Activated naive CD8-positive, alpha-beta T cell treated with anti-CD3 and anti-CD28 coated beads for 36 hours (primary cell): ENCODE measurements around the gene ZNF407. TPM values are rescaled to one million over a fixed set of nuclear protein-coding genes. Genes with fewer than 3 reads are reported as not detected.

Source experiments
- DNase-seq: peaks from one replicate; pipeline ENCODE4 v3.0.0; 2021
- H3K27ac Mint-ChIP-seq: one replicate; pipeline ENCODE4 v1.8.0; 2022; ENCODE audit warnings: mild to moderate bottlenecking, moderate library complexity, mixed read lengths
- H3K27me3 Mint-ChIP-seq: one replicate; pipeline ENCODE4 v1.8.0; 2022; ENCODE audit warnings: mild to moderate bottlenecking, mixed read lengths
- H3K36me3 Mint-ChIP-seq: one replicate; pipeline ENCODE4 v1.8.0; 2021; ENCODE audit warnings: mild to moderate bottlenecking, mixed read lengths
- H3K4me1 Mint-ChIP-seq: one replicate; pipeline ENCODE4 v1.8.0; 2021; ENCODE audit warnings: mixed read lengths
- H3K4me3 Mint-ChIP-seq: one replicate; pipeline ENCODE4 v1.8.0; 2022; ENCODE audit warnings: mild to moderate bottlenecking, moderate library complexity, mixed read lengths
- H3K9me3 Mint-ChIP-seq: one replicate; pipeline ENCODE4 v1.8.0; 2022; ENCODE audit warnings: mixed read lengths
- total RNA-seq, 2 experiments: library from RNA; stranded (reverse); gene quantifications; one replicate each; pipeline ENCODE4 v1.2.3, GENCODE V29; 2021

ZNF407 gene
- total RNA-seq, 2 experiments from 2014 or later, result 9.6 to 10.3 TPM

- no peaks in the 10 kb centered on the region for H3K36me3 Mint-ChIP-seq
- H3K27me3 Mint-ChIP-seq, result no peaks in the 10 kb centered on the region
- H3K9me3 Mint-ChIP-seq, result no peaks in the 10 kb centered on the region
- no peak for DNase-seq
- no peak overlapping the region for H3K27ac Mint-ChIP-seq
- H3K4me1 Mint-ChIP-seq, result peaks cover 7% of the 10 kb centered on the region
- no peak overlapping the region for H3K4me3 Mint-ChIP-seq
Observed at GRCh38 chr18:74873629-74874028, 276.0 kb downstream of the ZNF407 start.

- H3K4me1 Mint-ChIP-seq, result peaks cover 7% of the 10 kb centered on the region
- DNase-seq, result no peak
- no peak overlapping the region for H3K4me3 Mint-ChIP-seq
- no peaks in the 10 kb centered on the region for H3K9me3 Mint-ChIP-seq
- H3K27ac Mint-ChIP-seq, result no peak overlapping the region
- no peaks in the 10 kb centered on the region for H3K36me3 Mint-ChIP-seq
- H3K27me3 Mint-ChIP-seq, result no peaks in the 10 kb centered on the region
Observed at GRCh38 chr18:74874351-74874750, 276.7 kb downstream of the ZNF407 start.

GRCh38 chr18:74876630-74877243 is 279.1 kb downstream of the ZNF407 start:
- DNase-seq, result no peak
- peaks cover 10% of the 10 kb centered on the region for H3K36me3 Mint-ChIP-seq
- no peaks in the 10 kb centered on the region for H3K4me1 Mint-ChIP-seq
- H3K27me3 Mint-ChIP-seq, result no peaks in the 10 kb centered on the region
- no peak overlapping the region for H3K4me3 Mint-ChIP-seq
- H3K9me3 Mint-ChIP-seq, result no peaks in the 10 kb centered on the region
- no peak overlapping the region for H3K27ac Mint-ChIP-seq

GRCh38 chr18:74878267-74878666 is 280.6 kb downstream of the ZNF407 start:
- H3K27ac Mint-ChIP-seq, result no peak overlapping the region
- H3K36me3 Mint-ChIP-seq, result peaks cover 12% of the 10 kb centered on the region
- H3K9me3 Mint-ChIP-seq, result no peaks in the 10 kb centered on the region
- H3K4me1 Mint-ChIP-seq, result no peaks in the 10 kb centered on the region
- no peaks in the 10 kb centered on the region for H3K27me3 Mint-ChIP-seq
- DNase-seq, result no peak
- no peak overlapping the region for H3K4me3 Mint-ChIP-seq

- H3K27me3 Mint-ChIP-seq, result no peaks in the 10 kb centered on the region
- DNase-seq, result no peak
- H3K4me3 Mint-ChIP-seq, result no peak overlapping the region
- no peaks in the 10 kb centered on the region for H3K4me1 Mint-ChIP-seq
- H3K36me3 Mint-ChIP-seq, result peaks cover 12% of the 10 kb centered on the region
- H3K27ac Mint-ChIP-seq, result no peak overlapping the region
- H3K9me3 Mint-ChIP-seq, result no peaks in the 10 kb centered on the region
Observed at GRCh38 chr18:74880706-74881278, 283.1 kb downstream of the ZNF407 start.

GRCh38 chr18:74892066-74892627 is 294.5 kb downstream of the ZNF407 start:
- H3K27ac Mint-ChIP-seq, result no peak overlapping the region

GRCh38 chr18:74895686-74896085 is 298.0 kb downstream of the ZNF407 start:
- Mint-ChIP-seq H3K4me3 (no peak overlapping the region), H3K27ac (no peak overlapping the region), H3K27me3 (no peaks in the 10 kb centered on the region), H3K36me3 (peaks cover 3% of the 10 kb centered on the region), H3K4me1 (peaks cover 4% of the 10 kb centered on the region), H3K9me3 (no peaks in the 10 kb centered on the region)
- no peak for DNase-seq

More at GRCh38 chr18:74892066-74892627, 294.5 kb downstream of the ZNF407 start:
- no peaks in the 10 kb centered on the region for H3K9me3 Mint-ChIP-seq
- no peak for DNase-seq
- H3K36me3 Mint-ChIP-seq, result no peaks in the 10 kb centered on the region
- H3K27me3 Mint-ChIP-seq, result no peaks in the 10 kb centered on the region
- peaks cover 4% of the 10 kb centered on the region for H3K4me1 Mint-ChIP-seq
- H3K4me3 Mint-ChIP-seq, result no peak overlapping the region

- Mint-ChIP-seq H3K9me3 (no peaks in the 10 kb centered on the region), H3K36me3 (peaks cover 3% of the 10 kb centered on the region), H3K4me1 (peaks cover 7% of the 10 kb centered on the region), H3K4me3 (no peak overlapping the region), H3K27ac (no peak overlapping the region), H3K27me3 (no peaks in the 10 kb centered on the region)
- peak; percentile 11 for DNase-seq
Observed at GRCh38 chr18:74896390-74896991, 298.8 kb downstream of the ZNF407 start.

- Mint-ChIP-seq H3K36me3 (peaks cover 5% of the 10 kb centered on the region), H3K4me1 (peaks cover 7% of the 10 kb centered on the region), H3K4me3 (no peak overlapping the region), H3K27ac (no peak overlapping the region), H3K9me3 (no peaks in the 10 kb centered on the region), H3K27me3 (no peaks in the 10 kb centered on the region)
- no peak for DNase-seq
Observed at GRCh38 chr18:74897971-74898657, 300.4 kb downstream of the ZNF407 start.

GRCh38 chr18:74898965-74899364 is 301.3 kb downstream of the ZNF407 start:
- no peaks in the 10 kb centered on the region for H3K27me3 Mint-ChIP-seq
- H3K36me3 Mint-ChIP-seq, result peaks cover 5% of the 10 kb centered on the region
- H3K4me1 Mint-ChIP-seq, result peaks cover 7% of the 10 kb centered on the region
- no peaks in the 10 kb centered on the region for H3K9me3 Mint-ChIP-seq
- no peak overlapping the region for H3K4me3 Mint-ChIP-seq
- no peak for DNase-seq
- no peak overlapping the region for H3K27ac Mint-ChIP-seq

GRCh38 chr18:74899554-74899953 is 301.9 kb downstream of the ZNF407 start:
- H3K9me3 Mint-ChIP-seq, result no peaks in the 10 kb centered on the region
- peaks cover 7% of the 10 kb centered on the region for H3K4me1 Mint-ChIP-seq
- peaks cover 5% of the 10 kb centered on the region for H3K36me3 Mint-ChIP-seq
- H3K27me3 Mint-ChIP-seq, result no peaks in the 10 kb centered on the region
- DNase-seq, result no peak
- H3K27ac Mint-ChIP-seq, result no peak overlapping the region
- H3K4me3 Mint-ChIP-seq, result no peak overlapping the region

- Mint-ChIP-seq H3K36me3 (peaks cover 5% of the 10 kb centered on the region), H3K4me3 (no peak overlapping the region), H3K4me1 (peaks cover 4% of the 10 kb centered on the region), H3K27me3 (no peaks in the 10 kb centered on the region), H3K27ac (no peak overlapping the region), H3K9me3 (no peaks in the 10 kb centered on the region)
- no peak for DNase-seq
Observed at GRCh38 chr18:74901362-74902146, 303.9 kb downstream of the ZNF407 start.

GRCh38 chr18:74902147-74902455 is 304.4 kb downstream of the ZNF407 start:
- H3K9me3 Mint-ChIP-seq, result no peaks in the 10 kb centered on the region
- peaks cover 5% of the 10 kb centered on the region for H3K36me3 Mint-ChIP-seq
- no peaks in the 10 kb centered on the region for H3K27me3 Mint-ChIP-seq
- H3K4me3 Mint-ChIP-seq, result no peak overlapping the region
- H3K4me1 Mint-ChIP-seq, result peaks cover 4% of the 10 kb centered on the region
- H3K27ac Mint-ChIP-seq, result no peak overlapping the region
- DNase-seq, result no peak

GRCh38 chr18:74905247-74905646 is 307.6 kb downstream of the ZNF407 start:
- H3K27me3 Mint-ChIP-seq, result no peaks in the 10 kb centered on the region
- H3K9me3 Mint-ChIP-seq, result no peaks in the 10 kb centered on the region
- DNase-seq, result no peak
- peaks cover 4% of the 10 kb centered on the region for H3K4me1 Mint-ChIP-seq
- no peak overlapping the region for H3K27ac Mint-ChIP-seq
- no peak overlapping the region for H3K4me3 Mint-ChIP-seq
- H3K36me3 Mint-ChIP-seq, result peaks cover 1% of the 10 kb centered on the region

GRCh38 chr18:74906184-74906583 is 308.5 kb downstream of the ZNF407 start:
- Mint-ChIP-seq H3K27me3 (no peaks in the 10 kb centered on the region), H3K4me3 (no peak overlapping the region), H3K9me3 (no peaks in the 10 kb centered on the region), H3K27ac (no peak overlapping the region), H3K4me1 (peaks cover 2% of the 10 kb centered on the region), H3K36me3 (peaks cover 1% of the 10 kb centered on the region)
- DNase-seq, result no peak
